Stimulated activated CD8-positive, alpha-beta memory T cell treated with anti-CD3 and anti-CD28 coated beads, Interleukin-15, amount 100 ng/mL, for 48 hours (primary cell): ENCODE results near the gene DLEC1.

Experiments
- DNase-seq, 2 donors: peaks; one replicate each; pipeline ENCODE4 v3.0.0-alpha.2; 2020; ENCODE audit warnings: low read depth in 2 of 2

Gene DLEC1

GRCh38 chr3:38039101-38039898, at the start of gene DLEC1:
Gene DLEC1, plus strand, starts transcription at chr3:38039208. Its CDS starts 18 bp downstream, at chr3:38039226.
- DNase-seq, result peak; percentile 72 to 76

- DNase-seq, result no peak
Measured at GRCh38 chr3:37989821-37990480, 49.1 kb upstream of the DLEC1 start.

- DNase-seq, result no peak
Measured at GRCh38 chr3:37990527-37990926, 48.5 kb upstream of the DLEC1 start, which contains the start of gene VILL. Gene VILL, plus strand, starts transcription at chr3:37990786. Its CDS starts 2,887 bp downstream, at chr3:37993673.

- no peak for DNase-seq
Measured at GRCh38 chr3:37991109-37991508, 47.9 kb upstream of the DLEC1 start.

- DNase-seq, result no peak
Measured at GRCh38 chr3:37991823-37992222, 47.2 kb upstream of the DLEC1 start.

- no peak for DNase-seq
Measured at GRCh38 chr3:37992271-37993066, 46.5 kb upstream of the DLEC1 start.

- DNase-seq, result no peak
Measured at GRCh38 chr3:37993067-37993455, 45.9 kb upstream of the DLEC1 start.

GRCh38 chr3:37993460-37993819, 45.6 kb upstream of the DLEC1 start:
- DNase-seq, result no peak

GRCh38 chr3:37993820-37994638, 45.0 kb upstream of the DLEC1 start:
- DNase-seq, result peak; percentile 74

- DNase-seq, result no peak
Measured at GRCh38 chr3:37994639-37994972, 44.4 kb upstream of the DLEC1 start.

GRCh38 chr3:37995652-37996641, 43.1 kb upstream of the DLEC1 start:
- DNase-seq, result no peak

GRCh38 chr3:37996785-37997301, 42.2 kb upstream of the DLEC1 start:
- peak; percentile 62 to 72 for DNase-seq

- DNase-seq, result no peak
Measured at GRCh38 chr3:37997342-37997741, 41.7 kb upstream of the DLEC1 start.

GRCh38 chr3:37997791-37998370, 41.1 kb upstream of the DLEC1 start:
- no peak for DNase-seq

GRCh38 chr3:37999836-38000235, 39.2 kb upstream of the DLEC1 start:
- no peak for DNase-seq

GRCh38 chr3:38000242-38000916, 38.6 kb upstream of the DLEC1 start:
- DNase-seq, result no peak

GRCh38 chr3:38000965-38001455, 38.0 kb upstream of the DLEC1 start:
- no peak for DNase-seq

- DNase-seq, result no peak
Measured at GRCh38 chr3:38001456-38002081, 37.4 kb upstream of the DLEC1 start.
